ENCODE data around the gene CATSPERZ. TPM values are rescaled to one million over a fixed set of nuclear protein-coding genes. Genes with fewer than 3 reads are reported as not detected.
A peak's percentile ranks its signal among the peaks of the same experiment; 100 is the strongest.

CATSPERZ gene
- total RNA-seq, 1 donor from 2014 or later = not detected

- H3K27me3 ChIP-seq = peaks cover 23% of the 10 kb centered on the region
- peak overlapping the region; percentile 94 for H3K27ac ChIP-seq
- ATAC-seq (no peak), DNase-seq (no peak)
- H3K4me3 ChIP-seq = peak overlapping the region; percentile 70
- intact Hi-C loops (cut with DNase I) = loop anchor here (5.0 kb wide), 1 partner anchor 101 kb away; no protein-coding TSS in a partner anchor
- peaks cover 37% of the 10 kb centered on the region for H3K4me1 ChIP-seq
- H3K9me3 ChIP-seq = no peaks in the 10 kb centered on the region
- TF ChIP-seq CTCF (IDR thresholded peaks at IDR 0.05) = no peak
- peaks cover 7% of the 10 kb centered on the region for H3K36me3 ChIP-seq
Observed at GRCh38 chr11:64303109-64304031, 3.2 kb downstream of the CATSPERZ start.

- intact Hi-C loops (cut with DNase I) = loop anchor here (5.0 kb wide), 1 partner anchor 102 kb away; no protein-coding TSS in a partner anchor
- no peak for TF ChIP-seq CTCF (IDR thresholded peaks at IDR 0.05)
- no peak for DNase-seq
- peaks cover 36% of the 10 kb centered on the region for H3K4me1 ChIP-seq
- no peaks in the 10 kb centered on the region for H3K9me3 ChIP-seq
- ATAC-seq = no peak
- H3K27me3 ChIP-seq = peaks cover 17% of the 10 kb centered on the region
- peak overlapping the region; percentile 94 for H3K27ac ChIP-seq
- peaks cover 7% of the 10 kb centered on the region for H3K36me3 ChIP-seq
- peak overlapping the region; percentile 70 for H3K4me3 ChIP-seq
Observed at GRCh38 chr11:64304032-64304315, 3.8 kb downstream of the CATSPERZ start.

- ATAC-seq (peak; percentile 59), DNase-seq (peak; percentile 97)
- peak overlapping the region; percentile 94 for H3K27ac ChIP-seq
- peak overlapping the region; percentile 70 for H3K4me3 ChIP-seq
- TF ChIP-seq CTCF (IDR thresholded peaks at IDR 0.05) = peak; percentile 92
- H3K36me3 ChIP-seq = peaks cover 7% of the 10 kb centered on the region
- no peaks in the 10 kb centered on the region for H3K9me3 ChIP-seq
- intact Hi-C loops (cut with DNase I) = loop anchor here (5.0 kb wide), 1 partner anchor 102 kb away; no protein-coding TSS in a partner anchor
- H3K27me3 ChIP-seq = peaks cover 13% of the 10 kb centered on the region
- H3K4me1 ChIP-seq = peaks cover 31% of the 10 kb centered on the region
Observed at GRCh38 chr11:64304316-64305072, 4.3 kb downstream of the CATSPERZ start.

- Histone ChIP-seq H3K36me3 (peaks cover 7% of the 10 kb centered on the region), H3K9me3 (no peaks in the 10 kb centered on the region), H3K4me1 (peaks cover 24% of the 10 kb centered on the region), H3K27ac (peak within 1 kb of the TSS; percentile 94), H3K4me3 (peak within 1 kb of the TSS; percentile 70), H3K27me3 (peaks cover 6% of the 10 kb centered on the region)
- ATAC-seq = peak; percentile 91
- intact Hi-C loops (cut with DNase I) = no loop called here
- peak; percentile 100 for DNase-seq
- TF ChIP-seq CTCF (IDR thresholded peaks at IDR 0.05) = no peak
Observed at GRCh38 chr11:64305075-64305690, 5.0 kb downstream of the CATSPERZ start, which contains the start of gene ESRRA. ESRRA (plus strand) TSS chr11:64305524; CDS start chr11:64307180, 1,656 bp downstream.
